ENCODE measurements around the gene ARNT2.

The ARNT2 gene

GRCh38 chr15:80584973-80585525 is 180.9 kb downstream of the ARNT2 start:
- Mint-ChIP-seq H3K27ac (no peak overlapping the region), H3K9me3 (no peaks in the 10 kb centered on the region), H3K36me3 (ENCODE audit: low read depth) (no peaks in the 10 kb centered on the region), H3K4me1 (ENCODE audit: low read depth) (peaks cover 2% of the 10 kb centered on the region), H3K4me3 (no peak overlapping the region), H3K27me3 (peaks cover 4% of the 10 kb centered on the region)
- no peak for DNase-seq

GRCh38 chr15:80585544-80586018 is 181.4 kb downstream of the ARNT2 start:
- Mint-ChIP-seq H3K4me1 (ENCODE audit: low read depth) (peaks cover 2% of the 10 kb centered on the region), H3K9me3 (no peaks in the 10 kb centered on the region), H3K27me3 (peaks cover 4% of the 10 kb centered on the region), H3K4me3 (no peak overlapping the region), H3K36me3 (ENCODE audit: low read depth) (no peaks in the 10 kb centered on the region), H3K27ac (no peak overlapping the region)
- DNase-seq: no peak

- H3K27ac Mint-ChIP-seq: no peak overlapping the region
- peaks cover 2% of the 10 kb centered on the region for H3K4me1 Mint-ChIP-seq (ENCODE audit: low read depth)
- DNase-seq: no peak
- peaks cover 6% of the 10 kb centered on the region for H3K27me3 Mint-ChIP-seq
- H3K4me3 Mint-ChIP-seq: no peak overlapping the region
- no peaks in the 10 kb centered on the region for H3K9me3 Mint-ChIP-seq
- no peaks in the 10 kb centered on the region for H3K36me3 Mint-ChIP-seq (ENCODE audit: low read depth)
Observed at GRCh38 chr15:80586161-80586560, 182.0 kb downstream of the ARNT2 start.

- Mint-ChIP-seq H3K36me3 (ENCODE audit: low read depth) (no peaks in the 10 kb centered on the region), H3K27ac (no peak overlapping the region), H3K4me1 (ENCODE audit: low read depth) (peaks cover 2% of the 10 kb centered on the region), H3K9me3 (no peaks in the 10 kb centered on the region), H3K4me3 (no peak overlapping the region), H3K27me3 (peaks cover 8% of the 10 kb centered on the region)
- no peak for DNase-seq
Observed at GRCh38 chr15:80587007-80587406, 182.8 kb downstream of the ARNT2 start.

GRCh38 chr15:80587816-80588456 is 183.8 kb downstream of the ARNT2 start:
- Mint-ChIP-seq H3K4me1 (ENCODE audit: low read depth) (peaks cover 2% of the 10 kb centered on the region), H3K9me3 (no peaks in the 10 kb centered on the region), H3K27ac (no peak overlapping the region), H3K36me3 (ENCODE audit: low read depth) (no peaks in the 10 kb centered on the region), H3K4me3 (no peak overlapping the region), H3K27me3 (peaks cover 4% of the 10 kb centered on the region)
- no peak for DNase-seq

GRCh38 chr15:80588801-80589200 is 184.6 kb downstream of the ARNT2 start:
- Mint-ChIP-seq H3K4me1 (ENCODE audit: low read depth) (peaks cover 2% of the 10 kb centered on the region), H3K27ac (no peak overlapping the region), H3K36me3 (ENCODE audit: low read depth) (no peaks in the 10 kb centered on the region), H3K27me3 (peaks cover 4% of the 10 kb centered on the region), H3K4me3 (no peak overlapping the region), H3K9me3 (no peaks in the 10 kb centered on the region)
- no peak for DNase-seq

GRCh38 chr15:80590761-80591355 is 186.7 kb downstream of the ARNT2 start:
- no peak overlapping the region for H3K4me3 Mint-ChIP-seq
- no peaks in the 10 kb centered on the region for H3K36me3 Mint-ChIP-seq (ENCODE audit: low read depth)
- no peaks in the 10 kb centered on the region for H3K9me3 Mint-ChIP-seq
- no peaks in the 10 kb centered on the region for H3K4me1 Mint-ChIP-seq (ENCODE audit: low read depth)
- H3K27me3 Mint-ChIP-seq: peaks cover 4% of the 10 kb centered on the region
- H3K27ac Mint-ChIP-seq: no peak overlapping the region
- no peak for DNase-seq

GRCh38 chr15:80591471-80591870 is 187.3 kb downstream of the ARNT2 start:
- Mint-ChIP-seq H3K4me3 (no peak overlapping the region), H3K9me3 (no peaks in the 10 kb centered on the region), H3K36me3 (ENCODE audit: low read depth) (no peaks in the 10 kb centered on the region), H3K4me1 (ENCODE audit: low read depth) (no peaks in the 10 kb centered on the region), H3K27me3 (peaks cover 4% of the 10 kb centered on the region), H3K27ac (no peak overlapping the region)
- no peak for DNase-seq

GRCh38 chr15:80591938-80592825 is 188.0 kb downstream of the ARNT2 start:
- Mint-ChIP-seq H3K4me3 (no peak overlapping the region), H3K4me1 (ENCODE audit: low read depth) (no peaks in the 10 kb centered on the region), H3K27ac (no peak overlapping the region), H3K36me3 (ENCODE audit: low read depth) (no peaks in the 10 kb centered on the region), H3K9me3 (no peaks in the 10 kb centered on the region), H3K27me3 (peaks cover 4% of the 10 kb centered on the region)
- DNase-seq: no peak

- Mint-ChIP-seq H3K4me1 (ENCODE audit: low read depth) (no peaks in the 10 kb centered on the region), H3K9me3 (no peaks in the 10 kb centered on the region), H3K4me3 (no peak overlapping the region), H3K27ac (no peak overlapping the region), H3K36me3 (ENCODE audit: low read depth) (no peaks in the 10 kb centered on the region), H3K27me3 (peaks cover 11% of the 10 kb centered on the region)
- DNase-seq: no peak
Observed at GRCh38 chr15:80593486-80594030, 189.4 kb downstream of the ARNT2 start.

- Mint-ChIP-seq H3K27me3 (peaks cover 11% of the 10 kb centered on the region), H3K9me3 (no peaks in the 10 kb centered on the region), H3K27ac (no peak overlapping the region), H3K36me3 (ENCODE audit: low read depth) (no peaks in the 10 kb centered on the region), H3K4me1 (ENCODE audit: low read depth) (peaks cover 3% of the 10 kb centered on the region), H3K4me3 (no peak overlapping the region)
- no peak for DNase-seq
Observed at GRCh38 chr15:80594091-80594889, 190.1 kb downstream of the ARNT2 start.

- H3K4me1 Mint-ChIP-seq (ENCODE audit: low read depth): peaks cover 4% of the 10 kb centered on the region
- no peak overlapping the region for H3K27ac Mint-ChIP-seq
- H3K4me3 Mint-ChIP-seq: no peak overlapping the region
- H3K27me3 Mint-ChIP-seq: peaks cover 16% of the 10 kb centered on the region
- no peak for DNase-seq
- H3K9me3 Mint-ChIP-seq: no peaks in the 10 kb centered on the region
- H3K36me3 Mint-ChIP-seq (ENCODE audit: low read depth): no peaks in the 10 kb centered on the region
Observed at GRCh38 chr15:80595396-80595795, 191.2 kb downstream of the ARNT2 start.

GRCh38 chr15:80596521-80596976 is 192.4 kb downstream of the ARNT2 start:
- H3K4me3 Mint-ChIP-seq: no peak overlapping the region
- H3K9me3 Mint-ChIP-seq: peaks cover 2% of the 10 kb centered on the region
- H3K36me3 Mint-ChIP-seq (ENCODE audit: low read depth): no peaks in the 10 kb centered on the region
- H3K4me1 Mint-ChIP-seq (ENCODE audit: low read depth): peaks cover 4% of the 10 kb centered on the region
- DNase-seq: no peak
- H3K27ac Mint-ChIP-seq: no peak overlapping the region
- peaks cover 18% of the 10 kb centered on the region for H3K27me3 Mint-ChIP-seq

GRCh38 chr15:80597076-80597475 is 192.9 kb downstream of the ARNT2 start:
- no peaks in the 10 kb centered on the region for H3K36me3 Mint-ChIP-seq (ENCODE audit: low read depth)
- peaks cover 2% of the 10 kb centered on the region for H3K9me3 Mint-ChIP-seq
- H3K4me3 Mint-ChIP-seq: no peak overlapping the region
- no peak for DNase-seq
- peaks cover 4% of the 10 kb centered on the region for H3K4me1 Mint-ChIP-seq (ENCODE audit: low read depth)
- peaks cover 18% of the 10 kb centered on the region for H3K27me3 Mint-ChIP-seq
- no peak overlapping the region for H3K27ac Mint-ChIP-seq

All from activated T-cell treated with anti-CD3 and anti-CD28 coated beads, Interleukin-2, amount 50 U/mL, for 24 hours (primary cell).